Measurements from ENCODE around the gene FOXO6.

FOXO6 gene

DNA sequence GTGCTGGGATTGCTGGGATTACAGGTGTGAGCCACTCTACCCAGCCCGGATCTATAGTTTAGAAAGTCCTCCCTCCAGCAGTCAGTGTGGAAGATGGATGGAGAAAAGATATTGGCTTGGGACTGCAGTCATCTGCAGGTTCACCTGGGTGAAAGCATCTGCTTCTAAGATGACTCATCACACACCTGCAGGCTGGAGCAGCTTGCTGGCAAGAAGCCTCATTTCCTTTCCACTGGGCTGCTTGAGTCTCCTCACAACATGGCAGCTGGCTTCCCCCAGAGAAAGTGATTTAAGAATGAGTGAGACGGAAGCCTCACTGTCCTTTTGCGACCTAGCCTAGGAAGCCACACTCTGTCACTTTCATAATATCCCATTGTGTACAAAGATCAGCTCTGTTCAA is 50.0 kb downstream of the FOXO6 start:
- DNase-seq = no peak

DNA sequence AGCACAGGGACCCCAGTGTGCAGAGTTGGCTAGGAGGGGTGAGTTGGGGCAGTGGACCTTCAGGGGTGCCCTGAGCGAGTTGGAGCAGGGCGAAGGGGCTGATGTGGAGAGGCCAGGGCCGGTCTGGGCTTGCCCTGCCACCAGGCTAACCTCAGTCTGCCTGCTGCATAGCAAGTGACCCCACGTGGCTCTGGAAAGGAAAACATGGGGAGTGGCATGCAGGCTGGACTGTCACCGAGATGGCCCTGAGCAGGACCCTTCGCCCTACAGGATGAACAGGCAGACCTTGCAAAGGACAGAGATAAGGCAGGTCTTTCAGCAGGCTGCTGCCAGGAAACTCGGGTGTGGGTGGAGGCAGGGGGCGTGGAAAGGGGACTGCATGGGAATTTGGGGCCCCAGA is 51.5 kb downstream of the FOXO6 start:
- DNase-seq = no peak

DNA sequence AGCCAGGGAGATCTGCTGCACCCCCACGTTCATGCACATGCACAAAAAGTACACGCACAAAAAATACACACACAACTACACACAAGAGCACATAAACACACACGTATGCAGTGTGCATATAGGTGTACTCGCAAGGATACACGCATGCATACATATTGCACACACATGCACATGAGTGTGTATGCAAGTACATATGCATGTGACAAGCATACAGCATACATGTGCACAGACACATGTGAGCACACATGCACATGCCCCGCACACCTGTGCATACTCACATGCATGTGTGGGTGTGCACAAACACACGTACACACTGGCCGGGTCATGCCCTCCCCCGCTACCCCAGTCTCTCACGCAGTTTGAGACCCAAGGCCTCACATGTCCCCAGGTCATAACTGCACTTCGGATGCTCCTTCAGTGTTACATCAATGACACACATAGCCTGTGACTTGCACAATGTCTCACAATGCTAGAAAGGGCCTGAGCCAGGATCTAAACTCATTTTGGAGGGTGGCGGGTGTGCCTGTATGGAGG is 52.6 kb downstream of the FOXO6 start:
- DNase-seq = no peak

DNA sequence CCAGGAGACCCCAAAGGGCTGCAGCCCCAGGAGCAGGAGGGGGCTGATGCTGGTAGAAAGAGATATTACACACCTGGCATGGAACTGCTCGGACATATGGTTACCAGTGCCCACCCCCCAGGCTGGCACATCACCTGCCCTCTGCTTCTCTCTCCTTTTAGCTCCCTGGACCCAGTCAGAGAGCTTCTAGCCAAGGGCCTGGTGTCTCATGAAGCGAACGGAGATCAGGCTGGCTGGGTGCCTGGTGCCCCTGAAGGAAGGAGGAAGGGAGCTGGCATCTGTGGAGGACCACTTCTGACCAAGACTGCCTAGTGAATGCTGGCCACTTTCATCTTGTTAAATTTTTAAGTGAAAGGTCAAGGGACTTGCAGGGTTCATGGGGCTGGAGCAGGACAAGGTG is 53.1 kb downstream of the FOXO6 start:
- no peak for DNase-seq

DNA sequence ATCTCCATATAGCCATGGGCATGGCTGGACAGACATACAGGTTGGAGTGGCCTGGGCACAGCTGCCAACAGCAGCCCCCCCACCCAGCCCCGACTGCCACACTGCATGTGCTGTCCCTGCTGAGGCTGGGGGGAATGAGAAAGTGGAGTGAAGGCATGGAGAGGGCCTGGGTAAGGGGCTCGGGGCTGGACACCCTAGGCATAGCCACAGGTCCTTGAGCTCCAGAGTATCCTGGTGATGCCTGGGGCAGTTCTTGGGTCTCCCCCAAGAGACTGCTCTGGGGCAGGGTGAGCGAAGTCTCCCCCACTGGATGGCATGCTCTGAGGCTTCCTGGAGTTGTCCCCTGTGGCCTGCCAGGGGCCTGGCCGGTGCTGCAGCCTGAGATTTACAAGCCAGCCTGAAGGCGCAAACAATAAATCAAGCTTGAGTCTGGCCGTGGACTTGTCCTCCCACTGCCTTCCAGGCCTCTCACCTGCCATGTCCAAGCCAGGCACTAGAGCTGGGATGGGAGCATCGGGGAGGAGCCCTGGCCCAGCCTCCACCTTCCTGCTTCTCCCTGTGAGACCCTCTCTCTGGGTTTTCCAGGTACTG is 53.6 kb downstream of the FOXO6 start:
- DNase-seq = peak; percentile 89

DNA sequence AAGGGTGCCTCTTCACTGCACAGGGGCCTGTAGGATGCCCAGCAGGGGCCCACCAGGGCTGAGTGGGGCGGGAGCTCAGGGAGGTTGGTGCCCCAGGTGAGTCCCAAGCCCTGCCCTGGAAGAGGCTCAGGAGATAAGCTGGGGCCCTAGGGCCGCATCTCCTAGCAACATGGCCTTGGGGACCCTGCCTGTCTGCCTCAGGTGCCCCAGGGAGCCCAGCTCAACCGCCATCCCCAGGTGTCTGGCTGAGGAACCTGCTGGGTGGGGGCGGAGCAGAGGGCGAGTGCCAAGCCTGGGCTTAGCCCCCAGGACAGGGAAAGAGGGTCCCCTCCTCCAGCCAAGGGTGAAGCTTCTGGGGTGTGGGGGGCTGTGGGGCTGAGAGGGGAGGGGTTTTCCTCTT is 54.8 kb downstream of the FOXO6 start:
- no peak for DNase-seq

DNA sequence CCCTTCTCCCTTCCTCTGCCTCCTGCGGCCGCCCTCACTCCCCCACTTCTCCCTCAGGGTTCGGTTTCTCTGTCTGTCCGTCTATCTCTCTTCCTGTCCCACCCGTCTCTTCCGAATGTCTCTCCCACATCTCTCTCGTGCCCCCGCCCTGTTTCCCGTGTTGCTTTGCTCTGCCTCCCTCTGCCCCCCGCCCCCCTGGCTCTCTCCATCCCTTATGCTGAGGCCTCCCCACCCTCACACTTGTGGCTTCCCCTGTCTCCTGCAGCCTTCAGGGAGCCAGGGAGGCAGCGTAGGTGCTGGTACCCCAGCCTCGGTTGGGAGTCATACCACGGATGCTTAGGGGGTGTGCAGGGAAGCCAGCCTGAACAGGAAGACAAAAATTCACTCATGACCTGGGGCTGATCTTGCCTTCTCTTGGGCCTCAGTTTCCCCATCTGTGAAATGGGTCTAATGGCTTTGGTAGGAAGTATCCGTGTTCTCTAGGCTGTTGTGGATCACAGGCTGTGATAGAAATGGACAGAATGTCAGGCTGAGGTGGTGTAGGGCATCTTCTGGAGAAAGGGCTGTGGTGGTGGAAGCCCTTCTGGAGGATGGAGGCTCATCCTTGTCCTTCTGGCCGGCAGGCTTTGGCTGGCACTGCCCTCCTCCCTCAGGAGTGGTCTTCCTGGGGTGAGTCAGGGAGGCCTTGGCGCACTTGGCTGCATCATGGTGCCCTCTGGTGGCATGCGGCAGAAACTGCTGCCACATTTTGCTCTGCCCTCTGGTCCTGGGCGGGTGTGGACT is 55.5 kb downstream of the FOXO6 start:
- DNase-seq = peak; percentile 89

DNA sequence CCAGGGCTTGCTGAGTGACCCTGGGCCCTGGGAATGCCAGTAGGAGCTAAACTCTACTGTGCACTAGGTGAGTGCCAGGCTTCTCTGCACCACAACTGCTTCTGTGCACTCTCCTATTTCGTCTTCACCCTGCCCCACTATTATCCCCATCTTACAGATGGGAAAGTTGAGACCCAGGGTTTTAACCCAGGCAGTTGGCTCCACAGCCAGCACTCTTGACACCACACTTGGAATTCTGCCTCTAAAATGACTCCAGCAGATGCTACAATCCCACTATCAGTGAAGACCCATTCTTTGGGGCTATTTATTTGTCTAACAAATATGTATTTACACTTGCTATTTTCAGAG is 56.1 kb downstream of the FOXO6 start:
- DNase-seq = no peak

DNA sequence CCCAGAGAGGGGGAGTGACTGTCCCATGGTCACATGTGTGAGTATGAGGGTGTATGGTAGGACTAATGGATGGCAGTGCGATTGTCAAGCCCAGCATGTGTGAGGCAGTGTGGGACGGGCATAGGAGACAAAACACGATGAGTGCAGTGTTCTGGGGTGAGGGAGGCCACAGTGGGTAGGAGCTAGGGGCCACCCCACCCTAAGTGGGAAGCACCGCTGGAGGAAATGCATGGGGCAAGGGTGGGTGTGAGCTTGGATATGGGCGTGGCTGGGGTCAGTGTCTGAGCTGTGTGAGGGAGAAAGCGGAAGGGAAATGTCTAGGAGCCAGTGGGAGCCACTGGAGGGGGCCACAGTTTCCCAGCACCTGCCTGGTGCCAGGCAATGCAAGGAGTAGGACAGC is 56.5 kb downstream of the FOXO6 start:
- no peak for DNase-seq

DNA sequence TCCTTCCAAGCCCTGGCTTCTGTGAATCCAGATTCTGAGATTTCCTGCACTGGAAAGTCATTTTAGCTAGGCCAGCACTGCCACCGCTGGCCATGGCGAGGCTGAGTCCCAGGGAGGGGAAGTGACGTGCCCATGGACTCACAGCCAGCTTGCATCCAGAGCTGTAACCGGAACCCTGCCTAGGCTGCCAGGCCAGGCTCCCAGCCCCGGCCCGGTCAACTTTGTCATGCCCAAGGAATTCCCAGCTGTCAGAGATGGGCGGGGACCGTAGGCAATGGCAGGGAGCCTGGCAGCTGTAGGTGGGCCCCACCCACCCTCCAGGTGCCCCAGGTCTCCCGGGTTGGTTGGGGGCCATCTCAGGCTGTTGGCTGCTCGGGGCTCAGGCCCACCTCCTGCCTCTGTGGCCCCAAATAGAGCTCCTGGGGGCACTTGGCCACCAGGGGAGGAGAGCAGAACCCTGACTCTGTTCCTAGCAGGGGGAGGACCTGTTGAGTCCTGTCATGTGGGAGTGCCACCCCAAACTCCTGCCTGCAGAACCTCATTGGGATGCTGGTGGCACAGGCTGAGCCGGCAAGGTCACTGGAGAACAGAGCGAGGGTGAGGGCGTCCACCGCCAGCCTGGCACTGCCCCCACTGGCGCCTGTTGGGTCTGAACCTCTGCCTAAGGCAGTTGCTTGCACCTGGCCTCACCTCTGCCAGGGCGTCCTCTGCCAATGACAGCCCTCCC is 57.8 kb downstream of the FOXO6 start:
- peak; percentile 88 for DNase-seq

DNA sequence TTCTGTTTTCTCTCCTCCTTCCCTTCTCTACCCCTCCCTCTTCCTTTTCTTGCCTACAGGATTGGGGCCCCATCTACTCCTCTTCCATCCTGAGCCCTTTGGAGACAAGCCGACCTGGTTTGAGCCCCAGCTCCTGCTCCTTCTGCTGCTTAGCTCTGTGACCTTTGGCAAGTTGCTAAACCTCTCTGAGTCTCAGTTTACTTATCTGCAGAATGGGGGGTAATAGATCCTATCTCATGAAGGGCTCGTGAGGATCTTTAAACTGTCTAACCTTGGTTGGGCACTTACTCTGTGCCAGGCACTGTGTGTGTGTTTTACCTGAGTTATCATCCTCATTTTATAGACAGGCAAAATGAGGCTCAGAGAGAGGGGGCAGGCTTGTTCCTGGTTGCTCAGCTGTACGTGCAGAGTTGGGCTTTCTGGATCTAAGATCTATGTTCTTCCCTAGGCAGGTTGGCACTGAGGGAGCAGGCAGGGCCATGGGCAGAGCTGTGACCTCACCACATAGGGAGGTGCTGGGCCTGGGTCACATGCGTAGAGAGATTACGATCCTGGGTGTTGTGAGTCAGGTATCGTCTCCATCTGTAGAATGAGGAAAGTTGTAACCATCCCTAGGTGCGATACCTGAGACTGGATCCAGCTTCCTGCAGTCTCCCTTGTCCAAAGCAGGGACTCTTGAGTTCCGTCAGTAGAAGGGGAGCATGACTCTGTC is 58.5 kb downstream of the FOXO6 start:
- DNase-seq = no peak

DNA sequence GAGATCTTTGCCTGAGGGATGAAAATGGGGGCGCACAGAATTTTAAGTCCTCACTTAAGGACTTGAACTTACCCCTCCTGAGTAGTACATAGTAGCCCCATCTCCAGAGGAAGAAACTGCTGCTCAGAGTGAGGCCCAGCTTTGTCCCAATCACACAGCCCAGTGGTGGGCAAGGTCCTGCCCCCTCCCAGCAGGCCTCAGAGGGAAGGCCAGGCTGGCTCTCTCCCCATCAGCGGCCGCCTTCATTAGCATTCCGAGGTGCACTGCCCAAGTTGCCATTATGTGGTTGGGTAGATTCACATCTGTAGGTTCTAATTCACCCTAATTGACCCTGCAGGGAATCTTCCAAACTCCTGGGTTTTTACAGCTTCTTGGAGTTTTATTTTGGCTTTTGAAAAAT is 59.1 kb downstream of the FOXO6 start:
- no peak for DNase-seq

DNA sequence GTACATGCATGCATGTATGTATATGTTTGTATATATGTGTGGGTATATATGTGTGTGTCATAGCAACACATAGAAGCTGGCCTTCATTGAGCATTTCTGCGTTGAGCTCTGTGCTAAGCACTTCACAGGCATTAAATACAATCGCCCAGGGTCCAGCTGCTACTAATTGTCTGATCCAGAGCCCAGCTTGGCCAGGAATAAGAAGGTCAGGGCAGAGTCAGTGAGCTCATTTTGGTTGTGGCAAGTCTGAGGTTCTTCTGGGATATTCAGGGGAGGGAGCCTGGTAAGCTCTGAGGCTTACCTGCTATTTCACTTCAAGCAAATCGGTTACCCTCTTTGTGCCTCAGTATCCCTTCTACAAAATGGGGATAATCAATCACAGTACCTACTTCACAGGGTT is 59.6 kb downstream of the FOXO6 start:
- DNase-seq = no peak

DNA sequence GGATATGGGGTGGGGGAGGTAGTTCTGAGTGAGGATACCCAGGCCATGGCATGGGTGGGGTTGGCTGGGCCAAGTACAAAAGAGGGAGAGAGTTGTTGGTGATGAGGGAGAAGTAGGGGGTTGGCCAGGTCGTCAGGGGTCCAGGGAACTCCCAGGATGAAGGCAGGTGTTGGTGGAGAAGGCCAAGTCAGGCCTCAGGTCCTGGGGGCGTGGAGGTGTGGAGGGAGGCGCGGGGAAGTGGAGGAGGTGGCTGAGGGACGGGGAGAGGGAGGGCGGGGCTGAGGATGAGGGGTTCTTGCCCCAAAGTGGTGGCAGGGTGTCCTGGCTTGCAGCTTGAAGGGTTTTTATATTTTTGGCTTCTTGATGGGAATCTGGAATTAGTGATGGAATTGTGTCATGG is 61.1 kb downstream of the FOXO6 start:
- DNase-seq = no peak

DNA sequence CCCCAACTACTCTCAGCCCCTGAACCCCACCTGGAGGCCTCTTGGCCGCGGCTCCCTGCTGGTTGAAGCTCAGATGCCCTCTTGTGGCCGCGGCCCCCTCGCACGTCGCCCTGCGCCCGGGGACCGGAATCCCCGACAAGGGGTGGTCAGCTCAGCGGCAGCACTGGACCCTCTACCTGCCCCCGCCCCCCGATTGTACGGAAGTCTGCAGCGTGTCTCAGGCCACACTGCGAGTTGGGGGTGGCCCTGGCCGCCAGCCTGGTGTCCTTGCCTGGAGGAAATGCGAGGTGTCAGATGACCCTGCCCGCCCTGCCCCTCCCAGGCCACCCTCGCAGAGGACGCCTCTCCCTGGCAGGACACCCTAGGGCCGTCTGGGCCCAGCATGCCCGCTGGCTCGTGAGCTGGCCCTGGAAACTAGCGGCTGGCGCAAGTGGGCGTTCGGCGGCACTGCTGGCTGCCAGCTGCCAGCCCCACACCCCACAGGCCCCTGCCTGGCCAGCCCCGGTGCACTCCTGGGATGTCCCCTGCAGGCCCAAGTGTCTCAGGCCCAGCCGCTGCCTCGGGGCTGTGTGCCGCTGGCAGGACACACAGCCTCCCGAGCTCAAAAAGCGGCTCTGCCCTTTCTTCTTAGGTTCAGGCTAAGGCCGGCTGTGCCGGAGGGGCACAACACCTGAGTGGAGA is 62.4 kb downstream of the FOXO6 start:
- no peak for DNase-seq

DNA sequence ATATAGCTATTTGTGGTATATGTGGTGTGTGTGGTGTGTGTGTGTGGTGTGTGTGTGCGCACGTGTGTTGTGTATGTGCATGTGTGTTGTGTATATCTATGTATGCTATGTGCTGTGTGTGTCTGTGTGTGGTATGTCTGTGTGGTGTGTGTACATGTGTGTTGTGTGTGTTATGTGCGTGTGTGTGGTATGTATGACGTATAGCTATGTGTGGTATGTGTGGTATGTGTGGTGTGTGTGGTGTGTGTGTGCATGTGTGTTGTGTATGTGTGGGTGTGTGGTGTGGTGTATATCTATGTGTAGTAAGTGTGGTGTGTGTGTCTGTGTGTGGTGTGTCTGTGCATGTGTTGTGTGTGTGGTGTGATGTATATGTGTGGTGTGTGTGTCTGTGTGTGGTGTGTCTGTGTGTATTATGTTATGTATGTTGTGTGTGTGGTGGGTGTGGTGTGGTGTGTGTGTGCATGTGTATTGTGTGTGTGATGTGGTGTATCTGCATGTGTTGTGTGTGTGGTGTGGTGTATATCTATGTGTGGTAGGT is 63.4 kb downstream of the FOXO6 start:
- no peak for DNase-seq

DNA sequence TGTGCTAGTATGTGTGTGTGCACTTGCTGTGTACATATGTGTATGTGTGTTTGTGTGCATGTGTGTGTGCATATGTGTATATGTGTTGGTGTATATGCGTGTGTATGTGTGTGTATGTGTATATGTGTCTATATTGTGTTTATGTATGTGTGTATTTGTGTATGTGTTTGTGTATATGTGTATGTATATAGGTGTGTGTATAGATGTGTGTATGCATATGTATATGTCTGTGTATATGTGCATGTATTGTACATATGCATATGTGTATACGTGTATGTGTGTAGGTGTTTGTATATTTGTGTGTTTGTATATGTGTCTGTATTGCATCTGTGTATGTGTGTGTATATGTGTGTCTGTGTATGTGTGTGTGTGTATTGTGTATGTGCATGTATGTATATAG is 64.1 kb downstream of the FOXO6 start:
- DNase-seq = no peak

DNA sequence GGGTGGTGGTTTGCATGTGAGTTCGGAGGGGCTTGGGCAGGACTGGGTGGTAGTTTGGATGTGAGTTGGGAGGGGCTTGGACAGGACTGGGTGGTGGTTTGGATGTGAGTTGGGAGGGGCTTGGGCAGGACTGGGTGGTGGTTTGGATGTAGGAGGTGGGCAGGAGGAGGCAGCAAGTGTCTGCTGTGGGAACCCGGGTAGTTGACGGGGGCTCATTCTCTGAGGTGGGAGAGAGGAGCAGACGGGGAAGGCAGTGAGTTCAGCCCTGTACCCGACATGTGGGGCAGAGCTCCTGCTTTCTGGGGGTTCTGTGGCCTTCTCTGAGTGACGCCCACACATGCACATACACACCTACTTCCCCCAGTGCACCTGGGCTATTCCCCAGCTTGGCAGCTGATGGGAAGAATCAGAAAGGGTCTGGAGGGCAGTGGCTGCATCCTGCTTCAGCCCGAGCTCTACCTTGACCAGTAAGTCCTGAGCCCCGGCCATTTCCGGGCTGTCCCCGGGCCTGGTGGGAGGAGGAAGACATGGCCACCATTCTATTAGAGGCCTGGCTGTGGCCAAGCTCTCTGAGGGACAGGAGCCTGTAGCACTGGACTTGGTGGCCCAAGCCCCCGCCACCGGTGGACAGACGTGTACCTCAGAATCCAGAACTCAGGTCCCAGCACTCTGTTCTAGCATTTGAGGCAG is 65.1 kb downstream of the FOXO6 start:
- no peak for DNase-seq

DNA sequence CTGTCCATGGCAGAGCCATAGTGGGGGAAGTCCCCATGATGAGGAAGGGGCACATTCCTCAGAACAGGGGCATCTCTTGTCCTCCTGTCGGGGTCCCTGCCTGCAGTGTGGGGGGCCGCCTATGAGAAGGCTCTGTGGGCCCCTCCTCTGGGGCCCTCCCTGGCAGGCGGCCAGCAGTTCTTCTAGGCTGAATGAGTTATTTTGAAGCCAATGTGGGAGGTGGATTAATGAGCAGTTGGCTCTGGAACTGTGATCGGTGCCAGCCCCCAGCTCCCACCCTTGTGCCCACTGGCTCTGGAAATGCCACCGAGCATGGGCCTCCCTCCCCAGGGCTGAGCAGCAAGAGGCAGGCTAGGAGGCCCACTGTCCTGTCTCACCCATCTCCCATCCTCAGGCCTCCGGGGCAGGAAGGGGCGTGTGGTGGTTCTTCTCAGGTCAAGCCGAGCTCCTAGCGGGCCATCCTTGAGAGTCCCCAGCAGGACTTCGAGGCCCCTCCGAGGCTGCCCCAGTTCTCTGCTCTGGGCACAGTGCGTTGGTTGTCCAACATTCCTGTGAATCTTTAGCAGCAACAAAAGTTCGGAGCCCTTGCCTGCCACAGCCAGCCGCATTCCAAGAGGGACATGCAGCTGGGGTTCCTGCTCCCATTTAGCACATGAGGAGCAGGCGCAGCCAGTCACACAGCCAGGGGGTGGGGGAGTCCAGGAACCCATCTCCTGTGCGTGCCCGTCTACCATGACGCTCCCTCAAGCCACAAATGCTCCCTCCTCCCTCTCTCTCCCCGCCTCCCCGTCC is 66.1 kb downstream of the FOXO6 start:
- DNase-seq = no peak

DNA sequence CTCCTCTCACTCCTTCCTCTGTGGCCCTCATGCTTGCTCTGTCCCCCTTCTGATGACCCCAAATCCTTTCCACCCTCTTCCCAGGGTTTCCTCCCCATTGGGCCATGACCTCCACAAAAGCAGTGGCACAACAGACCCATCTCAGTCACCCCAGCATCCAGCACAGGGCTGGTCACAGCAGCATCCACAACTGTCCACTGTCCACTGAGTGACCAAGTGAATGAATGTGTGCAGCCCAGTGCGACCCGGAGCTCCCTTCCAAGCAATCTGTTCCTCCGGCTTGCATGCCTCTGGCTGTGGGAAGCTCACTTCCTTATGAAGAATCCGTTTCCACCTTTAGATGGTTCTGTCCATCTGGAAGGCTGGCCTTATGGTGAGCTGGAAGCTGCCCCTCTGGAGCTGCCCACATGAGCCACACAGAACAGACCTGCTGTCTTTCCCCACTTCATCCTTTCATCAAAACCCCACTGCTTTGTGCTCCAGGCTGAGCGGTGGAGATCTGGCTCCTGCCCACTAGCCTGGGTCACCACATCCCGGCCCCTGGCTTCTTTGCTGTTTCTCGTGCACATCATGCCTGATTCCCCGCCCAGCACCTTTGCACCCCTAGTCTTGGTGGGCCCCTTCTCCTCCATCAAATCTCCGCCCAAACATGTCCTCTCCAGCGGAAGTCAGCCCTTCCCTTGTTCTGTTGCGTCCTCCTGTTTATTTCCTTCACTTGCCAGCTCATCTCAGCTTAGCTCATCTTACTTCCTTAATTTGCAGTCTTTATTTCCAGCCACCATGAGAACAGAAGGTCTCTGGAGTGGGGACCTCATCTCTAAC is 66.9 kb downstream of the FOXO6 start:
- no peak for DNase-seq

Measured in islet precursor cell (in vitro differentiated cells).